GM23338 (cell line): ENCODE data around the gene MYOT. TPM values are rescaled to one million over a fixed set of nuclear protein-coding genes. Genes with fewer than 3 reads are reported as not detected.

Source experiments
- ATAC-seq: fragments of 200-7000 bp; cut with Tn5 transposase; 3 replicates; pipeline ENCODE4 v1.9.1; 2020
- DNase-seq: peaks from one replicate; pipeline ENCODE4 v3.0.0-alpha.2; 2015; ENCODE audit warnings: low spot score
- H2AFZ ChIP-seq: fragments of 200-600 bp; sonication (generic); 2 replicates; pipeline ENCODE4 v1.8.0; 2016; ENCODE audit warnings: antibody characterized with exemption, mild to moderate bottlenecking, moderate library complexity
- H3F3A ChIP-seq: fragments of 200-600 bp; sonication (generic); replicated peaks from 2 replicates; pipeline ENCODE4 v1.8.0; 2017; ENCODE audit warnings: antibody characterized with exemption, mixed run types, low read depth
- H3K27ac ChIP-seq: fragments of 200-600 bp; sonication (generic); 2 replicates; pipeline ENCODE4 v1.6.1; 2016; ENCODE audit warnings: low read depth
- H3K27me3 ChIP-seq: fragments of 200-600 bp; sonication (generic); 2 replicates; pipeline ENCODE4 v1.8.0; 2016; ENCODE audit warnings: mild to moderate bottlenecking, mixed run types, moderate library complexity; ENCODE audit not compliant: insufficient read depth
- H3K36me3 ChIP-seq: fragments of 200-600 bp; sonication (generic); 2 replicates; pipeline ENCODE4 v1.8.0; 2016; ENCODE audit warnings: mild to moderate bottlenecking; ENCODE audit not compliant: insufficient read depth
- H3K4me1 ChIP-seq: fragments of 200-600 bp; sonication (generic); 2 replicates; pipeline ENCODE4 v1.8.0; 2016; ENCODE audit warnings: mild to moderate bottlenecking, moderate library complexity; ENCODE audit not compliant: insufficient read depth
- H3K4me2 ChIP-seq: fragments of 200-600 bp; sonication (generic); 2 replicates; pipeline ENCODE4 v1.7.1; 2017; ENCODE audit warnings: mixed run types
- H3K4me3 ChIP-seq: fragments of 200-600 bp; sonication (generic); 2 replicates; pipeline ENCODE4 v1.6.1; 2016; ENCODE audit warnings: mixed run types
- H3K79me2 ChIP-seq: fragments of 200-600 bp; sonication (generic); replicated peaks from 2 replicates; pipeline ENCODE4 v1.8.0; 2017; ENCODE audit warnings: mild to moderate bottlenecking; ENCODE audit not compliant: insufficient read depth
- H3K9me2 ChIP-seq: fragments of 200-600 bp; sonication (generic); 2 replicates; pipeline ENCODE4 v1.8.0; 2017; ENCODE audit not compliant: insufficient read depth
- H4K20me1 ChIP-seq: fragments of 200-600 bp; sonication (generic); replicated peaks from 2 replicates; pipeline ENCODE4 v1.8.0; 2017; ENCODE audit warnings: mild to moderate bottlenecking; ENCODE audit not compliant: insufficient read depth
- H3K27ac Mint-ChIP-seq: 2 replicates; pipeline ENCODE4 v1.8.0; 2020; ENCODE audit warnings: inconsistent platforms, mild to moderate bottlenecking, moderate library complexity, mixed read lengths
- H3K27me3 Mint-ChIP-seq: 3 replicates; pipeline ENCODE4 v1.8.0; 2022; ENCODE audit warnings: low read depth, mild to moderate bottlenecking, moderate library complexity, mixed read lengths, inconsistent platforms; ENCODE audit not compliant: insufficient read depth, poor library complexity
- H3K36me3 Mint-ChIP-seq: 3 replicates; pipeline ENCODE4 v1.8.0; 2021; ENCODE audit warnings: low read depth, mild to moderate bottlenecking, inconsistent platforms, moderate library complexity, mixed read lengths
- H3K4me1 Mint-ChIP-seq: 3 replicates; pipeline ENCODE4 v1.8.0; 2020; ENCODE audit warnings: mild to moderate bottlenecking, inconsistent platforms, mixed read lengths
- H3K4me3 Mint-ChIP-seq: 3 replicates; pipeline ENCODE4 v1.8.0; 2021; ENCODE audit warnings: moderate library complexity, mild to moderate bottlenecking, inconsistent platforms, mixed read lengths
- H3K9me3 Mint-ChIP-seq: 3 replicates; pipeline ENCODE4 v1.8.0; 2020; ENCODE audit warnings: moderate library complexity, mild to moderate bottlenecking, inconsistent platforms, mixed read lengths
- CREB1 ChIP-seq: fragments of 250-450 bp; sonication (Bioruptor Pico); IDR thresholded peaks from 2 replicates; pipeline ENCODE4 v1.5.0; 2020; ENCODE audit warnings: low read depth, mild to moderate bottlenecking, moderate library complexity
- ETS1 ChIP-seq: IDR thresholded peaks from 2 replicates; pipeline ENCODE4 v1.6.1; 2016; ENCODE audit warnings: antibody characterized with exemption
- EZH2 ChIP-seq: fragments of 200-600 bp; sonication (generic); IDR thresholded peaks from one replicate; pipeline ENCODE4 v1.8.0; 2017; ENCODE audit warnings: antibody characterized with exemption, mild to moderate bottlenecking, low read depth; ENCODE audit not compliant: unreplicated experiment
- EZH2phosphoT487 ChIP-seq: fragments of 200-600 bp; sonication (generic); IDR thresholded peaks from one replicate; pipeline ENCODE4 v1.8.1; 2018; ENCODE audit warnings: antibody characterized with exemption; ENCODE audit not compliant: unreplicated experiment
- JUNB ChIP-seq: IDR thresholded peaks from one replicate; pipeline ENCODE4 v1.6.1; 2016; ENCODE audit warnings: antibody characterized with exemption; ENCODE audit not compliant: unreplicated experiment
- NANOG ChIP-seq: IDR thresholded peaks from 2 replicates; pipeline ENCODE4 v1.6.1; 2016; ENCODE audit warnings: antibody characterized with exemption, borderline replicate concordance
- STAT1 ChIP-seq: IDR thresholded peaks from one replicate; pipeline ENCODE4 v1.6.1; 2016; ENCODE audit warnings: antibody characterized with exemption; ENCODE audit not compliant: unreplicated experiment
- ZNF114 ChIP-seq: fragments of 250-450 bp; sonication (Bioruptor Pico); IDR thresholded peaks from 2 replicates; pipeline ENCODE4 v1.5.0; 2020; ENCODE audit warnings: mild to moderate bottlenecking, moderate library complexity
- ZNF331 ChIP-seq: fragments of 250-450 bp; sonication (Bioruptor Pico); IDR thresholded peaks from 2 replicates; pipeline ENCODE4 v1.5.0; 2020; ENCODE audit warnings: low read depth, mild to moderate bottlenecking, moderate library complexity
- ZNF462 ChIP-seq: fragments of 250-450 bp; sonication (Bioruptor Pico); IDR thresholded peaks from 2 replicates; pipeline ENCODE4 v1.5.0; 2020; ENCODE audit warnings: mild to moderate bottlenecking, moderate library complexity
- polyA plus RNA-seq: library from polyadenylated mRNA; unstranded; fragments of >200 nt; fragmentation: Nextera tagmentation; extraction: Ambion mirVana; gene quantifications from 2 replicates; pipeline ENCODE4 v1.2.1, GENCODE V29; 2016
- total RNA-seq: library from RNA; depleted of rRNA; stranded (reverse); fragments of >200 nt; shearing (Covaris generic); gene quantifications from 2 replicates; pipeline ENCODE4 v1.2.3, GENCODE V29; 2014

MYOT gene
- total and polyA plus RNA-seq, 2 experiments from 2014 or later = 0.58 TPM; not detected in 1

- Histone ChIP-seq H3K36me3 (no peaks in the 10 kb centered on the region), H3K9me2 (no peaks in the 10 kb centered on the region), H3K4me3 (no peak overlapping the region), H4K20me1 (no peaks in the 10 kb centered on the region), H3K27me3 (no peaks in the 10 kb centered on the region), H3K79me2 (no peaks in the 10 kb centered on the region), H3K27ac (no peak overlapping the region), H2AFZ (no peak overlapping the region), H3F3A (no peaks in the 10 kb centered on the region), H3K4me2 (no peak overlapping the region), H3K4me1 (no peaks in the 10 kb centered on the region; the same call in 1 of the 2 replicates)
- H3K4me3 Mint-ChIP-seq = no peak overlapping the region
- H3K9me3 Mint-ChIP-seq = no peaks in the 10 kb centered on the region
- H3K27me3 Mint-ChIP-seq = peaks cover 2% of the 10 kb centered on the region
- TF ChIP-seq EZH2 (no peak), EZH2phosphoT487 (no peak), NANOG (no peak), ZNF331 (CRISPR knock-in tag) (no peak), CREB1 (CRISPR knock-in tag) (no peak), ZNF114 (CRISPR knock-in tag) (no peak)
- no peak overlapping the region for H3K27ac Mint-ChIP-seq
- H3K36me3 Mint-ChIP-seq = no peaks in the 10 kb centered on the region
- H3K4me1 Mint-ChIP-seq = no peaks in the 10 kb centered on the region
- ATAC-seq (no peak), DNase-seq (no peak)
Measured at GRCh38 chr5:137866541-137867388, 895 bp upstream of the MYOT start.

GRCh38 chr5:137870647-137871339, 3.1 kb downstream of the MYOT start:
- H3K27ac ChIP-seq = no peak overlapping the region
- no peaks in the 10 kb centered on the region for H3K27me3 ChIP-seq
- DNase-seq (no peak), ATAC-seq (no peak)
- H3K4me1 Mint-ChIP-seq = no peaks in the 10 kb centered on the region
- H3K4me1 ChIP-seq = no peaks in the 10 kb centered on the region
- H3K9me3 Mint-ChIP-seq = no peaks in the 10 kb centered on the region
- TF ChIP-seq ZNF114 (CRISPR knock-in tag) (no peak), ETS1 (no peak), EZH2phosphoT487 (no peak), JUNB (no peak), NANOG (no peak), ZNF462 (CRISPR knock-in tag) (no peak), STAT1 (no peak)
- H3K4me2 ChIP-seq = no peak overlapping the region
- no peaks in the 10 kb centered on the region for H4K20me1 ChIP-seq
- no peaks in the 10 kb centered on the region for H3K79me2 ChIP-seq
- no peaks in the 10 kb centered on the region for H3K36me3 ChIP-seq
- H3K27ac Mint-ChIP-seq = no peak overlapping the region
- no peaks in the 10 kb centered on the region for H3F3A ChIP-seq
- no peaks in the 10 kb centered on the region for H3K27me3 Mint-ChIP-seq
- no peak overlapping the region for H3K4me3 ChIP-seq
- no peaks in the 10 kb centered on the region for H3K9me2 ChIP-seq
- H3K4me3 Mint-ChIP-seq = no peak overlapping the region
- H3K36me3 Mint-ChIP-seq = no peaks in the 10 kb centered on the region
- H2AFZ ChIP-seq = no peak overlapping the region
